Gastrocnemius medialis (tissue), 4 donors: ENCODE data around the gene RC3H1. TPM values are rescaled to one million over a fixed set of nuclear protein-coding genes. Genes with fewer than 3 reads are reported as not detected.

Experiments used
- ATAC-seq, 2 donors: fragments of 150-250 bp; one replicate each; pipeline ENCODE4 v1.9.1; 2016
- DNase-seq, 2 donors: peaks; one replicate each; pipeline ENCODE4 v3.0.0-alpha.2; 2019
- H3K27ac ChIP-seq, 4 donors: fragments of 200-600 bp; sonication (generic); 1 replicate in 1 of 4; 2 replicates in 3 of 4; pipeline ENCODE4 v1.5.1; 2016 to 2018; ENCODE audit warnings: mild to moderate bottlenecking in 2 of 4, moderate library complexity in 1 of 4
- H3K27me3 ChIP-seq, 3 donors: fragments of 200-600 bp; sonication (generic) in 2 of 3; 1 replicate in 1 of 3; 2 replicates in 2 of 3; pipeline versions ENCODE4 v1.5.1 to v1.6.0; 2016 to 2019; ENCODE audit warnings: mild to moderate bottlenecking in 1 of 3, moderate library complexity in 1 of 3
- H3K36me3 ChIP-seq, 2 donors: fragments of 200-600 bp; sonication (generic) in 1 of 2; one replicate each; pipeline ENCODE4 v1.5.1; 2017 to 2018
- H3K4me1 ChIP-seq, 2 donors: fragments of 200-600 bp; sonication (generic) in 1 of 2; one replicate each; pipeline ENCODE4 v1.5.1; 2016 to 2017; ENCODE audit warnings: mild to moderate bottlenecking in 2 of 2
- H3K4me3 ChIP-seq, 4 donors: fragments of 200-600 bp; sonication (generic) in 3 of 4; 1 replicate in 1 of 4; 2 replicates in 3 of 4; pipeline ENCODE4 v1.5.1; 2016 to 2019; ENCODE audit warnings: mild to moderate bottlenecking in 2 of 4
- H3K9me3 ChIP-seq, 3 donors: fragments of 200-600 bp; sonication (generic) in 2 of 3; 1 replicate in 1 of 3; 2 replicates in 2 of 3; pipeline ENCODE4 v1.5.1; 2016 to 2019
- CTCF ChIP-seq, 5 experiments: fragments of 450-650 bp in 3 of 5; fragments of 200-600 bp in 2 of 5; sonication (generic) in 2 of 5; IDR thresholded peaks in 4 of 5; conservative IDR thresholded peaks in 1 of 5; 1 replicate in 4 of 5; 2 replicates in 1 of 5; pipeline ENCODE4 v1.5.1; 2016 to 2019; ENCODE audit warnings: antibody characterized with exemption in 5 of 5, mild to moderate bottlenecking in 3 of 5, moderate library complexity in 3 of 5
- POLR2A ChIP-seq, 2 donors: fragments of 450-650 bp; IDR thresholded peaks; one replicate each; pipeline ENCODE4 v1.6.1; 2017; ENCODE audit warnings: antibody characterized with exemption in 2 of 2, mild to moderate bottlenecking in 2 of 2, moderate library complexity in 2 of 2
- in situ Hi-C, 4 donors: fragments of 200-750 bp; cut with MboI; loops; one replicate each; pipeline versions ENCODE4 v1.15.0 to v1.8.0; 2017; ENCODE audit warnings: low sequenced_read_pairs in 4 of 4
- intact Hi-C: fragments of 100-400 bp; cut with DNase I; formaldehyde crosslinking; loops from one replicate; pipeline ENCODE4 v1.15.1; 2023; ENCODE audit warnings: low total_unique reads
- total RNA-seq, 4 donors: library from RNA; depleted of rRNA; stranded (reverse); fragments of >200 nt; gene quantifications; one replicate each; pipeline versions ENCODE4 v1.1.0 to v1.2.3, GENCODE V29; 2016

Gene RC3H1
- total RNA-seq, result 10 to 100 TPM; 17.6 to 88.9 (median 37.8) TPM

DNA sequence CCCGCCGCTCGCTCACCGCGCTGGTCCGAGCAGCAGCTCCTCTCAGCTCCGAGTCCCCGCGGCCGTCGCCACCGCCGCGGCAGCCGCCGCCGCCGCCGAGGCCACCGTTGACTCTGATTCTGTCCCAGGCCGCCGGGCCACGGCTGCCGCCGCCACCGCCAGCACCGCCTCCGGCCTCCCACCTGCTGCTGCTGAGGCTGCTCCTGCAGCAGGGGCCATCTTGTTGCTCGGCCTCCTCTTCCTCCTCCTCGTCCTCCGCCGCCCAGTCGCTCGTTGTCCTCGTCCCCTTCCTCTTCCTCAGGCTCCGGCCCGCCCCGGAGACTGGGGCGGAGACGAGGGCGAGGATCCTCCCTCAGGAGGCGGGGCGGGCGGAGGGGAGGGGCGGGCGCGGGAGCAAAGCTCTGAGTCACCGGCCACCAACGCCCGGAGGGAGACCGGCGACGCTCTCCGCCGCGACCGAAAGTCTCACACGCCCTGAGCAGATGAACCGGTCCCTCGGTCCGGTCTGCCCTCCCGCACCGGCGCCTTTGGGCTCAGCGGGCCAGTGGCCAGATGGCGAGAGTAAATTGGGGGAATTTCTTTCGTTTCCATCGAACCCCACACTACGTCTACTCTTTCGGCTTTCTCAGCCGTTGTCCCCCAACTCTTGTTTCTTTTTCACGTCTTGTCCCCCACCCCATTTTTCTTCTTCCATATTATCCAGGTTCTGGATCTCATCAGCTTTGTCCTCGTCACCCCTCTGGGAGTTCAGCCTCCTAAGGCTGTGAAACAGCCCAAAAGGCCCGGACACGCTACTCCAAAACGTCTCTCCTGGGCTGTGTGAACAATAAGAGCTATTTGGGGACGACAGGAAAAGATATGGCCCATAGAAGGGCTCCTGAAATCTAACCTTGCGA is at the start of gene RC3H1:
Gene RC3H1, minus strand, starts transcription at position 278 of the 896 bp plus-strand sequence. CDS start 29,372 bp downstream, outside the sequence.
- intact Hi-C loops, result loop anchor here (1.0 to 10.0 kb wide), 7 partner anchors 137 to 972 kb away; partner anchors contain the start of genes CACYBP, CENPL, DARS2 and GAS5
- ATAC-seq, result peak; percentile 81 to 89
- Histone ChIP-seq H3K9me3 (no peaks in the 10 kb centered on the region), H3K4me3 (peak within 1 kb of the TSS; percentile 73 to 88 (median 82)), H3K27me3 (no peaks in the 10 kb centered on the region), H3K36me3 (no peaks in the 10 kb centered on the region), H3K4me1 (peaks cover 29 to 44% of the 10 kb centered on the region in 2 donors), H3K27ac (peak within 1 kb of the TSS; percentile 94 to 98 (median 95))
- TF ChIP-seq CTCF (IDR thresholded peaks at IDR 0.05 in 4 of 5, conservative IDR thresholded peaks at IDR 0.05 in 1 of 5), result no peak
- peak; percentile 91 to 94 for TF ChIP-seq POLR2A (IDR thresholded peaks at IDR 0.05)
- peak; percentile 89 to 90 for DNase-seq
- in situ Hi-C loops, result no loop called here

DNA sequence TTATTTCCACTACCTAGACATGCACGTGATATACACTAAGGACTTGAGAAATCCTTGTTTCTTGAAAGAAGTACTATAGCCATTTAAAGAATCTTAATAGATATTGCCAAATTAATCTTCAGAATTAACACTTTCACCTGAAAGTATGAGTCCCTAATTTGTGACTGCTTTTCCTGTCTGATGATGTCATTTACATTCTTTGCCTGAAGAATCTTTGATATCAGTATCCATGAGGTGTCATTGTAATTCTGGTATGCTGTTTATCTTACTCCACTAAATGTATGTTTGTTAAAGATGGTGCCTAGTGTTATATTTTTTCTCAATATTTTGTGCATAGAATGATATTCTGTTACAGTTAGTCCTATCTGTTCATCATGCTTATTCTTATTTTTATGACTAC is 48.5 kb upstream of the RC3H1 start:
- in situ Hi-C loops (no loop called here), intact Hi-C loops (no loop called here)
- DNase-seq (no peak), ATAC-seq (no peak)
- H3K36me3 ChIP-seq, result no peaks in the 10 kb centered on the region
- H3K4me3 ChIP-seq, result no peak overlapping the region
- H3K27me3 ChIP-seq, result no peaks in the 10 kb centered on the region
- H3K27ac ChIP-seq, result no peak overlapping the region
- no peaks in the 10 kb centered on the region for H3K9me3 ChIP-seq
- no peak for TF ChIP-seq CTCF (IDR thresholded peaks at IDR 0.05 in 4 of 5, conservative IDR thresholded peaks at IDR 0.05 in 1 of 5)
- no peaks in the 10 kb centered on the region for H3K4me1 ChIP-seq

DNA sequence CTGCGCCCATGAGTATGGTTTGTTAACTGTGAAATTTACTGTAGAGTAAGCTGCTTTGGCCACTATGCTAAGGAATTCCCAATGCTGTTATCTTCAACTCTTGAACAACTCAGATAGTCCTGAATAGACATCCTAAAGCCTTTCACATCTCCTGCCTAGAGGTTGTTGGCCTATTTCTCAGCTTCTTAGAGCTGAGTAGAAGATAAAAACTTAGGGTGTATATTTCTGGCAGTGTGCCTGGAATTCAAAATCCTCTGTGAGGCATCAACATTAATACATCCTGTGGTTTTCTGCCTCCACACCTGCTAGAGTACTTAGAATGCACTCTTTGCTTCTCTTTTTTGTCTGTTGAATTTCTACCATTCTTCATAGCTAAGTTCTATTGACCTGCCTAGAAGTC is 45.8 kb upstream of the RC3H1 start:
- H3K27me3 ChIP-seq, result no peaks in the 10 kb centered on the region
- TF ChIP-seq CTCF (IDR thresholded peaks at IDR 0.05 in 4 of 5, conservative IDR thresholded peaks at IDR 0.05 in 1 of 5), result no peak
- TF ChIP-seq POLR2A (IDR thresholded peaks at IDR 0.05), result no peak
- no peak overlapping the region for H3K27ac ChIP-seq
- no peak for DNase-seq
- no peak for ATAC-seq
- in situ Hi-C loops (no loop called here), intact Hi-C loops (no loop called here)
- no peaks in the 10 kb centered on the region for H3K4me1 ChIP-seq
- H3K36me3 ChIP-seq, result no peaks in the 10 kb centered on the region
- no peak overlapping the region for H3K4me3 ChIP-seq
- H3K9me3 ChIP-seq, result no peaks in the 10 kb centered on the region

DNA sequence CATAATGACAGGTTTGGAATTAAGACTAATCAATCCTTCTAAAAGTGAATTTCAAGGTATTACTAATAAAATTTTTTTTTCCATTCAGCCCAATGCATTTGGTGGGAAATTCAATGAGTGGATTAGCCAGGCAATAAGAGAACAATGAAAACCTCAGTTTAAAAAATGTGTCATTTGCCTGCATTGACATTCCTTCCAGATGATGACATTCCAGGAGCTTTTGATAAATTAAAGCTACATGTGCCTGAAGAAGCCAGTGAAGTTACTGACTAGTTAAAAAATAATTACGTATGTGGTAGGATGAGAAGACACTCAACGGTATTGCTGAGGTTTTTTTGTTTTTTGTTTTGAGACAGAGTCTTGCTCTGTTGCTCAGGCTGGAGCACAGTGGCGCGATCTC is 37.9 kb upstream of the RC3H1 start:
- no peak overlapping the region for H3K27ac ChIP-seq
- no peaks in the 10 kb centered on the region for H3K36me3 ChIP-seq
- intact Hi-C loops, result no loop called here
- no peak overlapping the region for H3K4me3 ChIP-seq
- in situ Hi-C loops, result no loop called here
- no peaks in the 10 kb centered on the region for H3K9me3 ChIP-seq
- H3K27me3 ChIP-seq, result no peaks in the 10 kb centered on the region
- no peaks in the 10 kb centered on the region for H3K4me1 ChIP-seq
- ATAC-seq, result no peak
- no peak for DNase-seq
- TF ChIP-seq CTCF (IDR thresholded peaks at IDR 0.05 in 4 of 5, conservative IDR thresholded peaks at IDR 0.05 in 1 of 5), result no peak
- no peak for TF ChIP-seq POLR2A (IDR thresholded peaks at IDR 0.05)
